ENCODE data around the gene SMIM1.
"Not testable (repeated sequence)": the region's sequence is repeated elsewhere in the genome, so short reads cannot be mapped to it uniquely, and the experiment has no call there.

SMIM1 gene

DNA sequence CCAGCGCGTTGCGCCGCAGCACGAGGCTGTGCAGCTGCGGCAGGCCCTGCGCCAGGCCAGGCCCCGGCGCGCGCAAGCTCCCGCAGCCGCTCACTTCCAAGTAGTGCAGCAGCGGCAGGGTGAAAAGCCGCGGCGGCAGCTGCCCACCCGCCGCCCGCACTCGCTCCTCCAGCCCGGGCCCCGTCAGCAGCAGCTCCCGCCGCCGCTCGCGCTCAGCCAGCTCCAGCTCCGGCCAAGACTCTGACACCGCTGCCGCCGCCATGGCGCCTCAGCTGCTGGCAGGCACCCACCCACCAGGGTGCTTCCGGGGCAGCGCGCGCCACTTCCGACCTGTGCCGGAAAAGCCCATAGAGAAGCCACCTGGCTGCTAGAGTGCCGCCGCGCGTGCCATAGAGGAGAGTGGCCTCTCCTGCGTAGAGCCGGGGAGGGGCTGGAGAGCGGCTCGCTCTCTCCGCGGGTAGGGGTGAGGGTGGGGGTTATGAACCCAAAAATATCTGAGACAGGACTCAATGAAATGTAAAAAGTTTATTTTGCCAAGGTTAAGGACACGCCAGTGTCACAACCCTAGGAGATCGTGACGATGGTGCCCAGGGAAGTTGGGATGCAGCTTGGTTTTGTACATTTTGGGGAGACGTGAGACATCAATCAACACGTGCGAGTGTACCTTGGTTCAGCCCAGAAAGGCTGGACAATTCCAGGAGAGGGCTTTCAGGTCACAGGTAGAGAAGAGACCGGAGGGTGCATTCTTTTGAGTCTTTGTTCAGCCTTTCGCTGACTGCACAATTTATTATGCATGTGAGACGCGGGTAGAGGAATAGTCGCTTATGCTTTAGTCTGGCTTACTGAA is 23.9 kb downstream of the SMIM1 start, which contains the start of gene LRRC47:
TSS of gene LRRC47 (minus strand) at position 284 of the 847 bp plus-strand sequence. CDS start at position 262, 22 bp downstream.
- DNase-seq = peak; percentile 91

- no peak for DNase-seq
Measured at GRCh38 chr1:3799976-3800685, 27.6 kb downstream of the SMIM1 start.

- not testable (repeated sequence) for DNase-seq
Measured at GRCh38 chr1:3800795-3801194, 28.2 kb downstream of the SMIM1 start.

DNA sequence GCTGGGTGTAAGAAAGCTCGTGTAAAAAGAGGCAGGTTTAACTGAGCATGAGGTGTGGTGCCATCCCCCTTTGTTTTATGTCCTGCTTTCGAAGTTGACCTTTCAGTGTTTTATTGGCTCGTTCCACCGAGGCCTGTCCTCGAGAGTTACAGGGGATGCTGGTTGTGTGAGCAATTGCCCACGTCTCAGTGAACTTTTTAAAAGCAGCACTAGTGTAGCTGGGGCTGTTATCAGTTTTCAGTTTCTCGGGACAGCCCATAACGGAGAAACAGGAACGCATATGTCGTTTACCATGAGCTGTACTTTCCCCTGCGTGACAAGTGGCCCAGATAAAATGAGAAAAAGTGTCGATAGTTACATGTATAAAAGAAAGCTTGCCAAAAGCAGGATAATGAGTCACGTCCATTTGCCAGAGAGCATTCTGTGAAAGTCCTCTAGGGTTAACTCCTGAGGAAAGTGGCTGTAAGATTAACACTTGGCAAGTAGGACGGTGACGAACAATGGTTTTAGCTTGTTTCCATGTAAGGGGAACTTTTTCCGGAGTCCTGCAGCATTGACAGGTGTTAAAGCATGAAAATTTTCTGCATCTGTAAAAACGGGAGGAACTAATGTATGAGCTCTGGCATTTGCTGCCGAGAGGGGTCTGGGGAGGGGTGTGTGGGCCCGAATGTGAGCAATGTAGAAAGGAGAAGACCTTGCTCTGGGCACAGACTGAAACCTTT is 31.5 kb downstream of the SMIM1 start:
- DNase-seq = no peak

- not testable (repeated sequence) for DNase-seq
Measured at GRCh38 chr1:3804627-3804944, 32.0 kb downstream of the SMIM1 start.

DNA sequence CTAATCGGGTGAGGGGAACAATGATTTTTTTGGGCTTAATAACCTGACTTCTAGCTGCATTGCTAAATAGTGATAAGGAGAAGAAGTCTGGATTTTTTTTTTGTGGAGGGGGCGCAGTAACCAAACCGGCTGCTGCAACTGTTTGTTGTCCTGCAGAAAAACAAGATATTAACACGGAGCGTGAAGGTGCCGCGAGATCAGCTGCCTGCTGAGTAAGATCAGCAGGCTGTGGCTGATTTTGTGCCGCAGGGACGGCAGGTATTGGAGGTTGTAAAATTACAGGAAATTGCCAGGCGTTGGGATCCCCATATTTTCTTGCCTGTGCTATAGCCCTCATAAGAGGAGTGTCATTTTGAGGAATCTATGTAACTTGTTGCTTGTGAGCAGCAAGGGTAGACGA is 32.5 kb downstream of the SMIM1 start:
- DNase-seq = no peak

GRCh38 chr1:3807769-3808168 is 35.2 kb downstream of the SMIM1 start:
- DNase-seq = no peak

DNA sequence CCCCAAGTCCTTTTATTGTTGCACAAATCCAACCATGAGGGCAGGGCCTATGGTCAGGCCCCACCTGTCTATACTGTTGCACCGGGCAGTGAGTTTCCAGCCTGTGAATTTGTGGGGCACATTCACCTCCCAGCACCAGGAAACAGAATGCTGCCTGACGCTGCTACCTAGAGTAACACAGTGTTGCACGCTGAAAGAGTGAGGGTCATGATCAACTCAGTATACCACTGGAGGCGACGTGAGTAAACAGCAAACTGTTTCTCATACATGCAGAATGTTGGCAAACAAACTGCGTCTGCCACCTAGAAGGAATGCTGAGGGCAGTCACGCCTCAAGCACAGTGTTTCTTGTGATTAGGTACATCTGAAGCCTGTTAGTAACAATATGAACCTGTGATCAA is 37.1 kb downstream of the SMIM1 start:
- DNase-seq = no peak

DNA sequence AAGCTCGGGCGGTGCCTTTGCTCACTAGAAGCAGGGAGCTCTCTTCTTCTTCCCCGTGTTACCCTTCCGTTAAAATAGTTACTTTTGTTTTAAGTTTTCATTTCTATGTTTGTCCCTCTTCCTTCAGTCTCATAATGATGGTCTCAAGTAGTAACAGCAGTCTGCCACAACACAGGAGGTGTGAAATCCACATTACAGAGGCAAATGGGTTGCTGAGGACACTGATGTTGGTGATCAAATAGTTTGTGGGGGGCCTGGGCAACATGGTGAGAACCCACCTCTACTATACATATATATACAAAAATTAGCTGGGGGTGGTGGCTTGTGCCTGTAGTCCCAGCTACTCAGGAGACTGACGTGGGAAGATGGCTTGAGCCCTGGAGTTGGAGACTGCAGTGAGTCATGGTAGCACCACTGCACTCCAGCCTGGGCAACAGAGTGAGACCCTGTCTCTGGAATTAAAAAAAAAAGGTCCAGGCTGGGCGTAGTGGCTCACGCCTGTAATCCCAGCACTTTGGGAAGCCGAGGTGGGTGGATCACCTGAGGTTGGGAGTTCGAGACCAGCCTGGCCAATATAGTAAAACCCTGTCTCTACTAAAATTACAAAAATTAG is 37.7 kb downstream of the SMIM1 start:
- DNase-seq = not testable (repeated sequence)

DNA sequence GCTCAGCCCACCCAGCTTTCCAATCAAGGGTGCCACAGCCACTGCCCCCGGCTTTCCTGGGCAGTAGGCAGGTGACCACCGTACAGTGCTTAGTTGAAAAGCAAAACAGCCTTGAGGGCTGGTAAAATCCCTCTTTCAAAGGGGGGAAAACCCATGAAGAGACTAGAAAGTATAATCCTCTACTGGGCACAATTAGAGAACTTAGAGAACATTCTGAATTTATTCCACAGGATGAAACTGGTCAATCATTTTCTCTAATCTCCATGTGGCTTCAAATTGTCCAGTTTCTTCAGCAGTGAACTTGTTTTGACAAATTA is 39.0 kb downstream of the SMIM1 start:
- no peak for DNase-seq

GRCh38 chr1:3814065-3814464 is 41.5 kb downstream of the SMIM1 start:
- DNase-seq = no peak

- DNase-seq = no peak
Measured at GRCh38 chr1:3814771-3815561, 42.4 kb downstream of the SMIM1 start.

DNA sequence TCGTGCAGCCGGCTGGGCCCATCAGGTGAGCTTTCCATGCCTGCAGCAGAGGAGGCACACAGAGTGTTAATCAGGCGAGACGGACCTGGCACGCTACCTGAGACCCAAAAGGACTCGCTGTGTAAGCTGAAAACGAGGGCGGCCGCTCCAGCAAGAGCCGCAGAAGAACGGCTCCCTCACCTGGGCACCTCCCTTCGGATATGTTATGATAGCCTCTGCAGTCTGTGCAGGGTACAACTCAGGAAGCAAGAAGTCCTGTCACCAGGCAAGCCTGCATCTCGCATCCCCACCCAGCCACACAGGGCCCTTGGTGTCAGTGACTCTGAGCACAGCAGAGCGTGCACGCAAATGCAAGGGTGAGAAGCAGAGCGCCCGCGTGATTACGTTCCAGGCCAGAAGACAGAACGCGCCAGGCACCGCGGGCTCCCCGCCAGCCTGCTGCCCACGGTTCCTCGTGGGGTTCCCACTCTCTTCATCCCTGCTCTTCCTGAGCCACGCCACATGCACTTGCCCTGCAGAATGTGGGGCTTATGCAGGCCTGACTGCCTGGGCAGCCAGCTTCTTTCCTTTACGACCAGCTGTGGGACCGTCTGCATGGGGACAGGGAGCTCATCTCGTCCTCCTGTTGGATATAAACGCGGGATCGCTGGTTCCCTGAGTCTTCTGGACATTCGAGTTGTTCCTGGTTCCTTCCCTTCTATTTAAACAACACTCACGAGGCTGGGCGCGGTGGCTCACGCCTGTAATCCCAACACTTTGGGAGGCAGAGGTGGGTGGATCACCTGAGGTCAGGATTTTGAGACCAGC is 44.0 kb downstream of the SMIM1 start:
- DNase-seq = no peak

DNA sequence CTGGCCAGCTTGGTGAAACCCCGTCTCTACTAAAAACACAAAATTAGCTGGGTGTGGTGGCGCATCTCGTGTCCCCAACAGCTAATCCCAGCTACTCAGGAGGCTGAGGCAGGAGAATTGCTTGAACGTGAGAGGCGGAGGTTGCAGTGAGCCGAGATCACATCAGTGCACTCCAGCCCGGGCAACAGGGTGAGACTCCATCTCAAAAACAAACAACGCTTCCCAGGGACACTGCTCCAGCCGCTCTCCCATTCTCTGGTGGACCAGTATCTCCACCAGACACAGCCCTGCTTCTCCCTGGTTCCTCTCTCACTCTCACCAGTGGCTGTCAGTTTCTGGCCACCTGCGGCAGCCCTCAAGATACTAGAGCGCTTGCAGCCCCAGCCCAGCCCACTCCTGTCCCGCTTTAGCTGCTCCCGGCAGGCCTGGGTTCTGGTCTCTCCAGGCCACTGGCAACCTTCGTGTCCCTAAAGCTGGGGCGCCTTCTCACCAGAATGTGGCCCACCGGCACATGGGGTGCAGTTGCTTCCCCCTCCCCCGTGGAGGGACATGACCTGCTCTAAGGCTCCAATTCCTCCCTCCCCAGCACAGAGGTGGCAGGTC is 44.7 kb downstream of the SMIM1 start:
- DNase-seq = no peak

- no peak for DNase-seq
Measured at GRCh38 chr1:3817821-3818597, 45.5 kb downstream of the SMIM1 start.

GRCh38 chr1:3819771-3820200 is 47.2 kb downstream of the SMIM1 start:
- peak; percentile 37 for DNase-seq

DNA sequence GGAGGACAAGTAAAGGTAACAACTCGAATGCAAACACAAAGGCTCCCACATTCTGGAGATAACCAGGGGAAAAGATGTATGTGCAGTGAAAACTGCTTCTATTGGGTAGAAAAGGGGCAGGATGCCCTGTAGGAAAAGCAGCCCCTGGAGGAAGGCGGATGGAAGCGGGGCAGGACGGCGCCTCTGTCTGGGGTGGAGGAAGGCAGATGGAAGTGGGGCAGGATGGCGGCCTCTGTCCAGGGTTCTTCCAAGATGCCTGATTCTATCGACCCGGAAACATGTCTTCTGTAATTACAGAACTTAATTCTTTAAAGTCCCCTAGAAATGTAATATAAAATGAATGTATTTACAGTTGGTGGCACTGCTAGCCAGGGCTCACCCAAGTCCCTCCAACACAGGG is 47.8 kb downstream of the SMIM1 start:
- no peak for DNase-seq

GRCh38 chr1:3821004-3821403 is 48.5 kb downstream of the SMIM1 start:
- peak; percentile 55 for DNase-seq

GRCh38 chr1:3821447-3821846 is 48.9 kb downstream of the SMIM1 start:
- DNase-seq = no peak

DNA sequence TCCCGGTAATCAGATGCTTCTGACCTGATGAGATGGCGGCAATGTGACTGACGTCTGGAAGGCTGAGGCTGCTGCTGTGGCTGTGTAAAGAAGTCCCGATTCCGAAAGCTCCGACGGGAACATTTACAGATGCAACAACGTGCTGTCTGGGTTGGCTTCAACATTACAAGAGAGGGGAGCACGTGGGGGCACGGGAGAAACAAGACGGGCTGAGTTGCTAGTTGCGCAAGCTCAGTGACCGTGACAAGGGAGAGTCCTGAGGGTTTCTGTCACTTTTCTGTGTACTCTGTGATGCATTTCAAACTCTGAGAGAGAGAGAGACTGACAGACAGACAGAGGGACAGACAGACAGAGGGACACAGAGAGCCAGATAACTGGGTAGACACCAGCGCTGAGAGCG is 49.4 kb downstream of the SMIM1 start:
- DNase-seq = no peak
